Thoracic aorta (tissue), 2 donors: Measurements from ENCODE around the gene HS6ST3. TPM values are rescaled to one million over a fixed set of nuclear protein-coding genes. Genes with fewer than 3 reads are reported as not detected.

Experiments
- ATAC-seq: fragments of 150-250 bp; one replicate; pipeline ENCODE4 v1.8.0; 2017; ENCODE audit warnings: low read depth; ENCODE audit not compliant: insufficient number of reproducible peaks, low FRiP score
- DNase-seq: peaks from one replicate; pipeline ENCODE4 v3.0.0-alpha.2; 2020; ENCODE audit warnings: low spot score
- H3K27ac ChIP-seq, 2 donors: fragments of 200-600 bp; sonication (generic); 1 replicate in 1 of 2; 2 replicates in 1 of 2; pipeline ENCODE4 v1.5.1; 2016; ENCODE audit warnings: mild to moderate bottlenecking in 2 of 2, moderate library complexity in 2 of 2
- H3K27me3 ChIP-seq: fragments of 200-600 bp; sonication (generic); replicated peaks from 2 replicates; pipeline ENCODE4 v1.6.0; 2016; ENCODE audit warnings: mild to moderate bottlenecking; ENCODE audit not compliant: insufficient read depth
- H3K36me3 ChIP-seq: fragments of 200-600 bp; sonication (generic); one replicate; pipeline ENCODE4 v1.5.1; 2016
- H3K4me1 ChIP-seq, 2 donors: fragments of 200-600 bp; sonication (generic); 1 replicate in 1 of 2; 2 replicates in 1 of 2; pipeline versions ENCODE4 v1.5.1 to v1.6.0; 2016; ENCODE audit warnings: low read depth in 2 of 2, mild to moderate bottlenecking in 1 of 2; ENCODE audit not compliant: control insufficient read depth in 1 of 2
- H3K4me3 ChIP-seq: fragments of 200-600 bp; sonication (generic); 2 replicates; pipeline ENCODE4 v1.5.1; 2016; ENCODE audit warnings: mild to moderate bottlenecking
- H3K9me3 ChIP-seq: fragments of 200-600 bp; sonication (generic); 2 replicates; pipeline ENCODE4 v1.5.1; 2016
- total RNA-seq, 2 donors: library from RNA; depleted of rRNA; stranded (reverse); fragments of >200 nt; gene quantifications; one replicate each; pipeline versions ENCODE4 v1.1.0 to v1.2.3, GENCODE V29; 2016
- TF ChIP-seq, protein P1 (sequence below): fragments of 200-600 bp; sonication (generic); IDR thresholded peaks from one replicate; pipeline ENCODE4 v1.5.1; 2019; ENCODE audit warnings: antibody characterized with exemption

Gene HS6ST3
- total RNA-seq, 2 donors from 2014 or later: 1.1 to 1.8 TPM

DNA sequence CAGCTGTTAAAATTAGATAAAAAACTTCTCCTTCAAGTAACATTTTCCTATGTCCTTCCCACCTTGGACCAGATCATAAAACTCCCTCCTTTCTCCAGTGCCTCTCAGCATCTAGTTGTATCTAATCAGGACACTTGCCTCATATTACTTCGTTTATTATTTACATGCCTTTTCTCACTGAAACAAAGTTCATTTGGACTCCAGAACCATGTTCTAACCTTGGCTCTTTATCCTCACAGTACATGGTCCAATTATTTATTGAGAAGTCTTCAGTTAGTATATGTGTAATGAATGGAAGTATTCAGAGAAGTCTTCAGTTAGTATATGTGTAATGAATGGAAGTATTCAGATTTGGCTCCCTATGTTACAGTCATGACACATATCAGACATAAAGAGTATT is 561.7 kb downstream of the HS6ST3 start:
- DNase-seq: no peak
- H3K9me3 ChIP-seq: no peaks in the 10 kb centered on the region
- no peak for ATAC-seq
- H3K4me1 ChIP-seq: no peaks in the 10 kb centered on the region
- TF ChIP-seq, protein P1, sequence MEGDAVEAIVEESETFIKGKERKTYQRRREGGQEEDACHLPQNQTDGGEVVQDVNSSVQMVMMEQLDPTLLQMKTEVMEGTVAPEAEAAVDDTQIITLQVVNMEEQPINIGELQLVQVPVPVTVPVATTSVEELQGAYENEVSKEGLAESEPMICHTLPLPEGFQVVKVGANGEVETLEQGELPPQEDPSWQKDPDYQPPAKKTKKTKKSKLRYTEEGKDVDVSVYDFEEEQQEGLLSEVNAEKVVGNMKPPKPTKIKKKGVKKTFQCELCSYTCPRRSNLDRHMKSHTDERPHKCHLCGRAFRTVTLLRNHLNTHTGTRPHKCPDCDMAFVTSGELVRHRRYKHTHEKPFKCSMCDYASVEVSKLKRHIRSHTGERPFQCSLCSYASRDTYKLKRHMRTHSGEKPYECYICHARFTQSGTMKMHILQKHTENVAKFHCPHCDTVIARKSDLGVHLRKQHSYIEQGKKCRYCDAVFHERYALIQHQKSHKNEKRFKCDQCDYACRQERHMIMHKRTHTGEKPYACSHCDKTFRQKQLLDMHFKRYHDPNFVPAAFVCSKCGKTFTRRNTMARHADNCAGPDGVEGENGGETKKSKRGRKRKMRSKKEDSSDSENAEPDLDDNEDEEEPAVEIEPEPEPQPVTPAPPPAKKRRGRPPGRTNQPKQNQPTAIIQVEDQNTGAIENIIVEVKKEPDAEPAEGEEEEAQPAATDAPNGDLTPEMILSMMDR: no peak
- no peaks in the 10 kb centered on the region for H3K27me3 ChIP-seq
- no peak overlapping the region for H3K4me3 ChIP-seq
- no peaks in the 10 kb centered on the region for H3K36me3 ChIP-seq
- H3K27ac ChIP-seq: no peak overlapping the region

DNA sequence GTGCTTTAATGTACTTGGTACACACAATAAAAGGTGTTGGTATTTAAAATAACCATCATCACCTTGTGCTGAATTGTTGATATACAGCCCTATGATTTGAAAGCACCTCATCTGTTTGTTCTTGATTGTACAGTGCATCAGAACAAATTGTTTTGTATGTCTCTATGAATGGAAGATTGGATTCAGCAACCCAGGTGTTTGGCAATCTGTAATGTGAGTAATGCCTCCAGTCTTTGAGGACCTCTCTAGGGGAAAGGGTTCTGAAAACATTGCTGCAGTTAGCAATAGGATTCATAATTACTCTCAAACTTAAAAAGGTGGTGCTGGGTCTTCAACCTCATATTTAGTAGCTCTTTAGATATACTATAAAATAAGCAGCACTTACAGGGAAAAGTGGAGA is 562.6 kb downstream of the HS6ST3 start:
- Histone ChIP-seq H3K4me3 (no peak overlapping the region), H3K27ac (no peak overlapping the region), H3K36me3 (no peaks in the 10 kb centered on the region), H3K27me3 (no peaks in the 10 kb centered on the region), H3K9me3 (no peaks in the 10 kb centered on the region), H3K4me1 (no peaks in the 10 kb centered on the region)
- TF ChIP-seq, protein P1: no peak
- DNase-seq (no peak), ATAC-seq (no peak)

DNA sequence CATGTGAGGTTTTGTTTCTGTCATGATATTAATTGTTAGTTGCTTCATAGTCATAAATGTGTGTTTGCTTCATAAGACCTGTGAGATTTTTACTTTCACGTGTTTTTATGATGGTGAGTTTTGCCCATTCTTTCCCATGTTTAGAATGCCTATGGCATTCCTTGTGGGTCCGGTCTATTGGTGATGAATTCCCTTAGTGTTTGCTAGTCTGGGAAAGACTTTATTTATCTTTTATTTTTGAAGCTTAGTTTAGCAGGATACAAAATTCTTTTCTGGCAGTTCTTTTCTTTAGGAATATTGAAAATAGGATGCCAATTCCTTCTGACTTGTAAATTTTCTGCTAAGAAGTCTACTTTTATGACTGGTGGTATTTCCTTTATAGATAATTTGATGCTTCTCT is 571.7 kb downstream of the HS6ST3 start:
- ATAC-seq (no peak), DNase-seq (no peak)
- Histone ChIP-seq H3K27me3 (no peaks in the 10 kb centered on the region), H3K4me1 (no peaks in the 10 kb centered on the region), H3K4me3 (no peak overlapping the region), H3K9me3 (peaks cover 18% of the 10 kb centered on the region), H3K36me3 (no peaks in the 10 kb centered on the region), H3K27ac (no peak overlapping the region)
- TF ChIP-seq, protein P1: no peak

DNA sequence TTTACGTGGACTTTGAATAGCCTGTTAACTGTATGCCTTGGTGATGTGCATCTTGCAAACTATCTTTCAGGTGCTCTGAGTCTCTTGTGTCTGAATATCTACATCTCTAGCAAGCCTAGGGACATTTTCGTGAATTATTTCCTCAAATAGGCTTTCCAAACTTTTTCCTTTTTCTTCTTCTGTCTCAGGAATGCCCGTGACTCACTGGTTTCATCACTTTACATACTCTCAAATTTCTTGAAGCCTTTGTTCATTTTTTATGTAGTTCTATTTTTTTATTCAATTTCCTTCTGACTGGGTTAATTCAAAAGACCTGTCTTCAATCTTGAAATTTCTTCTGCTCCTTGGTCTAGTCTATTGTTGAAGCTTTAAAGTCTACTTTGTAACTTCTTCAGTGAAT is 572.1 kb downstream of the HS6ST3 start:
- ATAC-seq (no peak), DNase-seq (no peak)
- Histone ChIP-seq H3K9me3 (peaks cover 18% of the 10 kb centered on the region), H3K4me3 (no peak overlapping the region), H3K4me1 (no peaks in the 10 kb centered on the region), H3K27me3 (no peaks in the 10 kb centered on the region), H3K27ac (no peak overlapping the region), H3K36me3 (no peaks in the 10 kb centered on the region)
- TF ChIP-seq, protein P1: no peak

DNA sequence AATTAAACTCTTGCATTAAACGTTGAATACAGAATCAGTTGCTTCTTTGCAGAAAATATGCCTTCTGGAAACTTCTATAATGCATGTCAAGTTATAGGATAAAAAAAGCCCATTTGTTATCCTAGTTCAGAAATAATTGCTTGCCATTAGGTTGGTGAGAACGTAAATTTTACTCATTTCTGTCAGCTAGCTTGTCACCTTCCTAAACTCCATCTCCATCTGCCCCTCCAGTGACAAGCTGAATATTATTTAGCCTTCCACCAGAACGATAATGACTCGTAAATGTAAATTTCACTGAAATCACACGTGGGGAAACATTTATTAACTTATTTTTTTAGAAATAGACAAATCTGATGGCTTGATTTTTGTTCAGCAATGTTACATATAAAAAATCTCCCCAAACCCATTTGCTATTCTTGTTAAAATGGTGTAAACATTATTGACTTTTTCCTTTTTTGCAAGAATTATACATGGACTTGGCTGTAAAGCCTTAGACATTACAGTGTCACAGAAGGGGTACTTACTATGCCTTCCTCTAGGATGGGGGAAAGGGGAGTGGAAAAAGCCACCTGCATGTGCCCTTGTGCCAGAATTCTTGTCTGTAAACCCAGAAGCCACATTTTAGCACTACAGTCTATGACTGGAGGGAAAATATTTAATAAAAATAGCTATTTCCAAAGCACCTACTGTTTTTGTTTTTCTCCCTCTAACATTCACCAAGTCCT is 577.5 kb downstream of the HS6ST3 start:
- ATAC-seq (no peak), DNase-seq (no peak)
- no peaks in the 10 kb centered on the region for H3K27me3 ChIP-seq
- TF ChIP-seq, protein P1: no peak
- no peak overlapping the region for H3K4me3 ChIP-seq
- H3K27ac ChIP-seq: no peak overlapping the region
- H3K9me3 ChIP-seq: peaks cover 6% of the 10 kb centered on the region
- no peaks in the 10 kb centered on the region for H3K4me1 ChIP-seq
- H3K36me3 ChIP-seq: no peaks in the 10 kb centered on the region
